Astrocyte (in vitro differentiated cells and primary cell): ENCODE results near the gene PNKP.

Experiments
- CTCF ChIP-seq: IDR thresholded peaks from 2 replicates; pipeline ENCODE4 v1.5.1; 2011; ENCODE audit warnings: low read depth, mild to moderate bottlenecking, inconsistent platforms, low read length, moderate library complexity; ENCODE audit not compliant: insufficient read depth
- EZH2 ChIP-seq: IDR thresholded peaks from 2 replicates; pipeline ENCODE4 v1.6.1; 2012; ENCODE audit warnings: mild to moderate bottlenecking, low read length, inconsistent platforms; ENCODE audit not compliant: insufficient read depth

- TF ChIP-seq CTCF (no peak), EZH2 (no peak)
Observed at GRCh38 chr19:49884760-49885159, 17.4 kb upstream of the PNKP start.
